Suppressor macrophage treated with lipopolysaccharide for 4 hours (primary cell): ENCODE measurements around the gene NUP98.
A peak's percentile ranks its signal among the peaks of the same experiment; 100 is the strongest.
"Not testable (repeated sequence)": the region's sequence is repeated elsewhere in the genome, so short reads cannot be mapped to it uniquely, and the experiment has no call there.

ENCODE experiments used
- DNase-seq: peaks from one replicate; pipeline ENCODE4 v3.0.0-alpha.2; 2020

NUP98 gene

GRCh38 chr11:3796801-3797328, 489 bp downstream of the NUP98 start:
- peak; percentile 42 for DNase-seq

GRCh38 chr11:3796346-3796745, 1.0 kb downstream of the NUP98 start:
- DNase-seq = no peak

GRCh38 chr11:3796002-3796311, 1.4 kb downstream of the NUP98 start:
- DNase-seq = no peak

- no peak for DNase-seq
Observed at GRCh38 chr11:3795131-3796001, 2.0 kb downstream of the NUP98 start.

- not testable (repeated sequence) for DNase-seq
Observed at GRCh38 chr11:3794387-3794786, 3.0 kb downstream of the NUP98 start.

- no peak for DNase-seq
Observed at GRCh38 chr11:3786781-3787428, 10.4 kb downstream of the NUP98 start.

GRCh38 chr11:3783611-3784010, 13.7 kb downstream of the NUP98 start:
- peak; percentile 68 for DNase-seq

GRCh38 chr11:3782963-3783362, 14.4 kb downstream of the NUP98 start:
- no peak for DNase-seq

- peak; percentile 88 for DNase-seq
Observed at GRCh38 chr11:3781423-3781822, 15.9 kb downstream of the NUP98 start.

- no peak for DNase-seq
Observed at GRCh38 chr11:3775736-3776406, 21.5 kb downstream of the NUP98 start.

GRCh38 chr11:3773180-3773579, 24.2 kb downstream of the NUP98 start:
- DNase-seq = no peak

- peak; percentile 42 for DNase-seq
Observed at GRCh38 chr11:3767536-3767935, 29.8 kb downstream of the NUP98 start.

- DNase-seq = not testable (repeated sequence)
Observed at GRCh38 chr11:3766836-3767235, 30.5 kb downstream of the NUP98 start.

- DNase-seq = peak; percentile 38
Observed at GRCh38 chr11:3764266-3764665, 33.1 kb downstream of the NUP98 start.

GRCh38 chr11:3755151-3755550, 42.2 kb downstream of the NUP98 start:
- no peak for DNase-seq

GRCh38 chr11:3753110-3753509, 44.2 kb downstream of the NUP98 start:
- DNase-seq = no peak

GRCh38 chr11:3747704-3748103, 49.6 kb downstream of the NUP98 start:
- DNase-seq = peak; percentile 84

GRCh38 chr11:3745161-3745560, 52.2 kb downstream of the NUP98 start:
- no peak for DNase-seq

- no peak for DNase-seq
Observed at GRCh38 chr11:3738723-3739122, 58.6 kb downstream of the NUP98 start.

GRCh38 chr11:3738241-3738640, 59.1 kb downstream of the NUP98 start:
- DNase-seq = no peak

GRCh38 chr11:3737386-3737933, 59.9 kb downstream of the NUP98 start:
- no peak for DNase-seq

- no peak for DNase-seq
Observed at GRCh38 chr11:3736816-3737215, 60.5 kb downstream of the NUP98 start.

GRCh38 chr11:3735827-3736226, 61.5 kb downstream of the NUP98 start:
- DNase-seq = no peak
